ENCODE results near the gene TOX3.

The TOX3 gene

GRCh38 chr16:52547004-52547833 lies at the start of gene TOX3:
TSS of gene TOX3 (minus strand) at chr16:52547143. CDS start at chr16:52546723, 420 bp downstream.
- peak within 1 kb of the TSS; percentile 75 for H3K4me3 ChIP-seq (ENCODE audit: low read depth, low read length)

GRCh38 chr16:52592778-52593177 lies 45.8 kb upstream of the TOX3 start:
- no peak overlapping the region for H3K4me3 ChIP-seq (ENCODE audit: low read depth, low read length)

GRCh38 chr16:52591934-52592592 lies 45.1 kb upstream of the TOX3 start:
- no peak overlapping the region for H3K4me3 ChIP-seq (ENCODE audit: low read depth, low read length)

- H3K4me3 ChIP-seq (ENCODE audit: low read depth, low read length), result no peak overlapping the region
Observed at GRCh38 chr16:52591471-52591870, 44.5 kb upstream of the TOX3 start.

- no peak overlapping the region for H3K4me3 ChIP-seq (ENCODE audit: low read depth, low read length)
Observed at GRCh38 chr16:52586159-52586558, 39.2 kb upstream of the TOX3 start.

GRCh38 chr16:52584354-52585320 lies 37.7 kb upstream of the TOX3 start:
- H3K4me3 ChIP-seq (ENCODE audit: low read depth, low read length), result no peak overlapping the region

- H3K4me3 ChIP-seq (ENCODE audit: low read depth, low read length), result no peak overlapping the region
Observed at GRCh38 chr16:52581530-52581929, 34.6 kb upstream of the TOX3 start.

- no peak overlapping the region for H3K4me3 ChIP-seq (ENCODE audit: low read depth, low read length)
Observed at GRCh38 chr16:52580488-52580887, 33.5 kb upstream of the TOX3 start.

- H3K4me3 ChIP-seq (ENCODE audit: low read depth, low read length), result no peak overlapping the region
Observed at GRCh38 chr16:52578829-52579498, 32.0 kb upstream of the TOX3 start.

- no peak overlapping the region for H3K4me3 ChIP-seq (ENCODE audit: low read depth, low read length)
Observed at GRCh38 chr16:52578007-52578828, 31.3 kb upstream of the TOX3 start.

- H3K4me3 ChIP-seq (ENCODE audit: low read depth, low read length), result no peak overlapping the region
Observed at GRCh38 chr16:52577130-52577706, 30.3 kb upstream of the TOX3 start.

GRCh38 chr16:52573365-52574299 lies 26.7 kb upstream of the TOX3 start:
- H3K4me3 ChIP-seq (ENCODE audit: low read depth, low read length), result no peak overlapping the region

GRCh38 chr16:52572656-52573055 lies 25.7 kb upstream of the TOX3 start:
- H3K4me3 ChIP-seq (ENCODE audit: low read depth, low read length), result no peak overlapping the region

- H3K4me3 ChIP-seq (ENCODE audit: low read depth, low read length), result no peak overlapping the region
Observed at GRCh38 chr16:52570495-52571091, 23.6 kb upstream of the TOX3 start.

- no peak overlapping the region for H3K4me3 ChIP-seq (ENCODE audit: low read depth, low read length)
Observed at GRCh38 chr16:52569701-52570100, 22.8 kb upstream of the TOX3 start.

GRCh38 chr16:52568983-52569690 lies 22.2 kb upstream of the TOX3 start:
- no peak overlapping the region for H3K4me3 ChIP-seq (ENCODE audit: low read depth, low read length)

- no peak overlapping the region for H3K4me3 ChIP-seq (ENCODE audit: low read depth, low read length)
Observed at GRCh38 chr16:52568495-52568894, 21.6 kb upstream of the TOX3 start.
